Fibroblast of the aortic adventitia (primary cell): ENCODE results near the gene UBR3. TPM values are rescaled to one million over a fixed set of nuclear protein-coding genes. Genes with fewer than 3 reads are reported as not detected.

ENCODE experiments used
- DNase-seq: peaks from one replicate; pipeline ENCODE4 v3.0.0-alpha.2; 2010; ENCODE audit warnings: low read depth
- H3K4me3 ChIP-seq: 2 replicates; pipeline ENCODE4 v1.5.1; 2011; ENCODE audit warnings: low read depth, mild to moderate bottlenecking, control low read depth, low read length, moderate library complexity
- total RNA-seq: library from RNA; depleted of rRNA; stranded (reverse); fragments of >200 nt; gene quantifications from 2 replicates; pipeline ENCODE4 v1.2.3, GENCODE V29; 2012; ENCODE audit warnings: low replicate concordance
- TF ChIP-seq, protein P1 (sequence below): IDR thresholded peaks from 2 replicates; pipeline ENCODE4 v1.5.1; 2011; ENCODE audit warnings: mild to moderate bottlenecking, low read length, control low read depth, inconsistent platforms; ENCODE audit not compliant: insufficient read depth

UBR3 gene
- total RNA-seq, 1 donor: 45.5 TPM

DNA sequence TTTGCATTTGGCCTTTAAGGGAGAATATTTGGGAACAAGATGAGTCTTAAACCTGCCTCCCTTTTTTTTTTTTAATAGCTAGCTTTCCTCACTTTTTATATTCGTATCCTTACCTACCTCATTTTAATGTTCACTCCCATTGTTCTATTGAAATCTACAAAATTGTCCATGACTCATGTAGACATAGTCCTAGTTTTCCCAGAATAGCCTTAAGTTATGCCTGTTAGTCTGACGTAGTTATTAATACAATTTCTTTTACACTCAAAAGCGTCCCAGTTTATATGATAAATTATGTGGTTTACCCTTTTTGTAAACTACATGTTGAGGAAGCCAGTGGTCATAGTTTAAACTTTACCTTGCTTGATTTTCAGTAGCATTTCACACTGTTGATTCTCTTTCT is 73.4 kb downstream of the UBR3 start:
- no peak overlapping the region for H3K4me3 ChIP-seq
- TF ChIP-seq, protein P1, sequence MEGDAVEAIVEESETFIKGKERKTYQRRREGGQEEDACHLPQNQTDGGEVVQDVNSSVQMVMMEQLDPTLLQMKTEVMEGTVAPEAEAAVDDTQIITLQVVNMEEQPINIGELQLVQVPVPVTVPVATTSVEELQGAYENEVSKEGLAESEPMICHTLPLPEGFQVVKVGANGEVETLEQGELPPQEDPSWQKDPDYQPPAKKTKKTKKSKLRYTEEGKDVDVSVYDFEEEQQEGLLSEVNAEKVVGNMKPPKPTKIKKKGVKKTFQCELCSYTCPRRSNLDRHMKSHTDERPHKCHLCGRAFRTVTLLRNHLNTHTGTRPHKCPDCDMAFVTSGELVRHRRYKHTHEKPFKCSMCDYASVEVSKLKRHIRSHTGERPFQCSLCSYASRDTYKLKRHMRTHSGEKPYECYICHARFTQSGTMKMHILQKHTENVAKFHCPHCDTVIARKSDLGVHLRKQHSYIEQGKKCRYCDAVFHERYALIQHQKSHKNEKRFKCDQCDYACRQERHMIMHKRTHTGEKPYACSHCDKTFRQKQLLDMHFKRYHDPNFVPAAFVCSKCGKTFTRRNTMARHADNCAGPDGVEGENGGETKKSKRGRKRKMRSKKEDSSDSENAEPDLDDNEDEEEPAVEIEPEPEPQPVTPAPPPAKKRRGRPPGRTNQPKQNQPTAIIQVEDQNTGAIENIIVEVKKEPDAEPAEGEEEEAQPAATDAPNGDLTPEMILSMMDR: no peak
- DNase-seq: peak; percentile 16

DNA sequence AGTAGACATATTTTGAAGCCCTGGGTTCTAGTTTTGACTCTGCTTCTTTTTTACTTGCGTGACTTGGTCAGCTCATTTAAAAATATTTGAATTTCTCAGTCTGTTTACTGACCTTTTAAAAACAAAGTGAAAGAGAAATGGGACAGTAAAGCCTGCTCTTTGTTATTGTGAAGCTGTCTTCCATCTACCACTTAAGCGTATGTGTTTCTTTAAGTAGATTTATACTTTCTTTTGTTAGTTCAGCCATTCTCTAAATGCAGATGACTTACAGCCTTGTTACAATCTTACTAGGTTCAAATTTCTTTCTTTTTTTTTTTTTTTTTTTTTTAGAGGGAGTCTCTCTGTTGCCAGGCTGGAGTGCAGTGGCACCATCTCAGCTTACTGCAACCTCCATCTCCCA is 79.5 kb downstream of the UBR3 start:
- TF ChIP-seq, protein P1: no peak
- no peak for DNase-seq
- no peak overlapping the region for H3K4me3 ChIP-seq

DNA sequence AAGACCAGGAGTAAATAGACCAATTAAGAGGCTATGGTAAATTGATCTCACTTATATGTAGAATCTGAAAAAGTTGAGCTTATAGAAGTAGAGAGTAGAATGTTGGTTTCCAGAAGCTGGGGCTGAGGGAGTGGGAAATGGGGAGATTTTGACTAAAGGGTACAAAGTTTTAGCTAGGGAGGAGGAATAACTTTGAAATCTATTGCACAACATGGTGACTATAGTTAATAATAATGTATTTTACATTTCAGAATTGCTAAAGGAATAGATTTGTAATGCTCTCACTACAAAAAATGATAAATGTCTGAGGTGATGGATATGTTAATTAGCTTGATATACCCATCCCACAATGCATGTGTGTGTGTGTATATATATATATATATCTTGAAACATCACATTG is 82.1 kb downstream of the UBR3 start:
- TF ChIP-seq, protein P1: no peak
- no peak for DNase-seq
- H3K4me3 ChIP-seq: no peak overlapping the region

DNA sequence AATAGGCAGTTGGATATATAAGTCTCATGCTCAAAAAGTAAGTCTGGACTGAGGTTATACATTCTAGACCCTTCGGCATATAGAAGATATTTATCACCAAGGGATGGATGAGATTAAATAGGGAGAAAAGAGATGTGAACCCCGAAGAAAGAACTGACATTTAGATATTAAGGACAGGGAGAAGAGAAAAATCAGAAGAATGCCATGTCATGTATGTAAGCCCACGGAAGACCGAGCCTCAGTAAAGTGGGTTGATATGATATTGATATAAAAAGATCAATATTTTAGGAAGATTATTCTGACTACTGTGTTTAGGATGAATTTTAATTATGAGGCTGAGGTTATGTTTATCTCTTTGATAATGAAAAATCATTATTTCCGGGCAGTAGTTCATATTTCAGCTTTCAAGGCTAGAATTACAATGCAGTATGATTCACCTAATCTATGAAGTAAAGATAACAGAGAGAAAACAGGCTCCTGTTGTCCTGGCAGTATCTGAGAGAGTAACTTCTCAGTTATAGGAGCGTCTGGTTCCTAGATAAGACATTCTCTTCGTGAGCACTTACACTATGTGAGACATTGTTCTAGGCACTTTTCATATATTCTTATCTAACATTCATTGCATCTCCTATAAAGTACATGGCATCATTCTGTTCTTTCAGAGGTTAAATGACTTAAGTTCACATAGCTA is 83.0 kb downstream of the UBR3 start:
- DNase-seq: peak; percentile 30
- no peak overlapping the region for H3K4me3 ChIP-seq
- TF ChIP-seq, protein P1: no peak

DNA sequence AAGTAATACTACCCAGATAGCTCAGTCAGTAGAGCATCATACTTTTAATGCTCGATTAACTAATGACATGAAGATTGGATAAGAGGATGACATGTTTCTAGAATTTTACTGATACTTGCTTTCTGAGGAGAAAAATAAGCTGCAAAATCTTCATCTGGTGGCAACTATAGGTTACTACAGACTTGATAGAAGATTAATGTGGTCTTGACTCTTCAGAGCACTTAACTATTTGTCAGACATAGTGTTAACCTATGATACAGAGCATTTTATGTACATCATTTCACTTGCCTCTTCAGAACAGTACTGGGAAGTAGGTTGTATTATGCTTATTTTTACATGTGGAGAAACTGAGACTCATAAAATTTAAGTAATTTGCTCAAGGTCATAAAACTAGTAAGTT is 83.9 kb downstream of the UBR3 start:
- TF ChIP-seq, protein P1: no peak
- no peak for DNase-seq
- no peak overlapping the region for H3K4me3 ChIP-seq

DNA sequence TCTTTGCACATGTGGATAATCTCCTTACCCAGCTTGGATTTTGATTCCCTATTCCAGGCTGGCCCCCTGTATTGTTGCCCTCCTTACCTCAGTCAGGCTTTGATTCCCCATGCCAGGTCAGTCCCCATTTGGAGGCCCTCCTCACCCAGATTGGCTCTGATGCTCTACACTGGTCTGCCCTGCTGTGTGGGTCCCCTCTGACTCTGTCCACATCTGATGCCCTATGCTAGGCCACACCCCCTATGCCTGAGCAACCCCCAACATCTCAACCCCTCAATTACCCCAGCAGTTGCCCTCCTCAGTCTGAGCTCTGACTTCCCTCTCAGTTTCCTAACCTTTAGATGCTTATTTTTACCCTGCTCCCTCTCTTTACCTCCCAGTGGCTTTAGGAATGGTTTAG is 89.4 kb downstream of the UBR3 start:
- H3K4me3 ChIP-seq: no peak overlapping the region
- no peak for DNase-seq
- TF ChIP-seq, protein P1: no peak

DNA sequence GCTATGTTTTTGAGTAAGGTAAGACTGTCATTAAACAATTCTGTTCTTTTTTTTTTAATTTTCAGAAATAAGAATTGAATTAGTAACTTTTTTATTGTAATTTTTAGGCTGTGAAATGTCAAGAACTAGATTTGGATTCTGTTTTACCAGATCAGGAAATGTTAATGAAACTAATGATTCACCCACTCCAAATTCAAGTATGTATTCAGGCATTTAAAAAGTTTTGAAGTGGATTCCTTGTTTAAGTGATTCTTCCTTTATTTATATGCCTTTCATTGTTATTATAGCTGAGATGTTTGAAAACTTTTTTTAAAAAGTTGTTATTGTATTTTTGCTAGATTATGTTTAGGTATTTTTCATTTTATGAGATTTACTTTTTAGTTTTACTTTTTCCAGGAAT is 96.7 kb downstream of the UBR3 start:
- no peak for DNase-seq
- no peak overlapping the region for H3K4me3 ChIP-seq
- TF ChIP-seq, protein P1: no peak
